Measurements from ENCODE around the gene INO80D.

The INO80D gene

GRCh38 chr2:206115026-206115578 is 29.1 kb upstream of the INO80D start:
- Histone ChIP-seq H3K9me3 (no peaks in the 10 kb centered on the region), H3K27me3 (no peaks in the 10 kb centered on the region), H3K4me3 (no peak overlapping the region), H3K36me3 (peaks cover 26 to 63% (median 27%) of the 10 kb centered on the region in 3 donors), H3K4me1 (no peaks in the 10 kb centered on the region), H3K27ac (no peak overlapping the region)
- TF ChIP-seq CTCF (IDR thresholded peaks at IDR 0.05), result no peak
- intact Hi-C loops (cut with DNase I; ENCODE audit: low total_unique reads), result no loop called here
- DNase-seq, result no peak

GRCh38 chr2:206112846-206113547 is 27.0 kb upstream of the INO80D start:
- TF ChIP-seq CTCF (IDR thresholded peaks at IDR 0.05), result no peak
- no peak for DNase-seq
- intact Hi-C loops (cut with DNase I; ENCODE audit: low total_unique reads), result no loop called here
- H3K4me1 ChIP-seq, result no peaks in the 10 kb centered on the region
- no peak overlapping the region for H3K27ac ChIP-seq
- no peaks in the 10 kb centered on the region for H3K27me3 ChIP-seq
- no peak overlapping the region for H3K4me3 ChIP-seq
- peaks cover 17 to 46% (median 22%) of the 10 kb centered on the region in 3 donors for H3K36me3 ChIP-seq
- no peaks in the 10 kb centered on the region for H3K9me3 ChIP-seq

GRCh38 chr2:206112108-206112507 is 26.1 kb upstream of the INO80D start:
- DNase-seq, result no peak
- no peaks in the 10 kb centered on the region for H3K27me3 ChIP-seq
- H3K4me3 ChIP-seq, result no peak overlapping the region
- TF ChIP-seq CTCF (IDR thresholded peaks at IDR 0.05), result no peak
- H3K9me3 ChIP-seq, result no peaks in the 10 kb centered on the region
- no peaks in the 10 kb centered on the region for H3K4me1 ChIP-seq
- H3K36me3 ChIP-seq, result peaks cover 17 to 42% (median 17%) of the 10 kb centered on the region in 3 donors
- intact Hi-C loops (cut with DNase I; ENCODE audit: low total_unique reads), result no loop called here
- H3K27ac ChIP-seq, result no peak overlapping the region

- Histone ChIP-seq H3K27ac (no peak overlapping the region), H3K4me3 (no peak overlapping the region), H3K4me1 (no peaks in the 10 kb centered on the region), H3K36me3 (peaks cover 19 to 44% (median 20%) of the 10 kb centered on the region in 3 donors), H3K27me3 (no peaks in the 10 kb centered on the region), H3K9me3 (no peaks in the 10 kb centered on the region)
- intact Hi-C loops (cut with DNase I; ENCODE audit: low total_unique reads), result no loop called here
- no peak for TF ChIP-seq CTCF (IDR thresholded peaks at IDR 0.05)
- no peak for DNase-seq
Measured at GRCh38 chr2:206108713-206109112, 22.7 kb upstream of the INO80D start.

GRCh38 chr2:206105541-206105940 is 19.6 kb upstream of the INO80D start:
- no peak for TF ChIP-seq CTCF (IDR thresholded peaks at IDR 0.05)

More at GRCh38 chr2:206105541-206105940, 19.6 kb upstream of the INO80D start:
- Histone ChIP-seq H3K4me3 (no peak overlapping the region), H3K4me1 (no peaks in the 10 kb centered on the region), H3K36me3 (peaks cover 7 to 30% (median 10%) of the 10 kb centered on the region in 3 donors), H3K9me3 (no peaks in the 10 kb centered on the region), H3K27ac (no peak overlapping the region), H3K27me3 (no peaks in the 10 kb centered on the region)
- intact Hi-C loops (cut with DNase I; ENCODE audit: low total_unique reads), result no loop called here
- no peak for DNase-seq
